Measurements from ENCODE around the gene ARHGAP10.

ARHGAP10 gene

GRCh38 chr4:147813973-147814372 lies 82.1 kb downstream of the ARHGAP10 start:
- no peaks in the 10 kb centered on the region for H3K27me3 ChIP-seq (ENCODE audit: control insufficient read depth, low read length)
- H3K9me2 ChIP-seq (replicated peaks; ENCODE audit: control insufficient read depth, low read length), result no peaks in the 10 kb centered on the region
- H4K20me1 ChIP-seq (ENCODE audit: control insufficient read depth, insufficient read depth, low read depth, low read length), result no peaks in the 10 kb centered on the region
- H3K4me3 ChIP-seq (ENCODE audit: low read length), result no peak overlapping the region
- no peak for TF ChIP-seq EZH2phosphoT487 (IDR thresholded peaks at IDR 0.05; ENCODE audit: borderline replicate concordance, low read length)
- TF ChIP-seq, protein P1, sequence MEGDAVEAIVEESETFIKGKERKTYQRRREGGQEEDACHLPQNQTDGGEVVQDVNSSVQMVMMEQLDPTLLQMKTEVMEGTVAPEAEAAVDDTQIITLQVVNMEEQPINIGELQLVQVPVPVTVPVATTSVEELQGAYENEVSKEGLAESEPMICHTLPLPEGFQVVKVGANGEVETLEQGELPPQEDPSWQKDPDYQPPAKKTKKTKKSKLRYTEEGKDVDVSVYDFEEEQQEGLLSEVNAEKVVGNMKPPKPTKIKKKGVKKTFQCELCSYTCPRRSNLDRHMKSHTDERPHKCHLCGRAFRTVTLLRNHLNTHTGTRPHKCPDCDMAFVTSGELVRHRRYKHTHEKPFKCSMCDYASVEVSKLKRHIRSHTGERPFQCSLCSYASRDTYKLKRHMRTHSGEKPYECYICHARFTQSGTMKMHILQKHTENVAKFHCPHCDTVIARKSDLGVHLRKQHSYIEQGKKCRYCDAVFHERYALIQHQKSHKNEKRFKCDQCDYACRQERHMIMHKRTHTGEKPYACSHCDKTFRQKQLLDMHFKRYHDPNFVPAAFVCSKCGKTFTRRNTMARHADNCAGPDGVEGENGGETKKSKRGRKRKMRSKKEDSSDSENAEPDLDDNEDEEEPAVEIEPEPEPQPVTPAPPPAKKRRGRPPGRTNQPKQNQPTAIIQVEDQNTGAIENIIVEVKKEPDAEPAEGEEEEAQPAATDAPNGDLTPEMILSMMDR (IDR thresholded peaks at IDR 0.05; ENCODE audit: low read depth, low read length, poor library complexity, severe bottlenecking), result no peak
- no peaks in the 10 kb centered on the region for H3F3A ChIP-seq (ENCODE audit: control insufficient read depth, insufficient read depth)
- no peaks in the 10 kb centered on the region for H3K36me3 ChIP-seq (ENCODE audit: control insufficient read depth, low read length)
- no peak overlapping the region for H3K4me2 ChIP-seq (ENCODE audit: low read length)
- peaks cover 5% of the 10 kb centered on the region for H3K4me1 ChIP-seq (ENCODE audit: control insufficient read depth, low read length)
- no peaks in the 10 kb centered on the region for H3K79me2 ChIP-seq (ENCODE audit: control insufficient read depth, low read length)
- H3K9me3 ChIP-seq (ENCODE audit: control insufficient read depth, insufficient read depth, low read length), result no peaks in the 10 kb centered on the region
- no peak overlapping the region for H3K27ac ChIP-seq (ENCODE audit: low read depth, low read length)

DNA sequence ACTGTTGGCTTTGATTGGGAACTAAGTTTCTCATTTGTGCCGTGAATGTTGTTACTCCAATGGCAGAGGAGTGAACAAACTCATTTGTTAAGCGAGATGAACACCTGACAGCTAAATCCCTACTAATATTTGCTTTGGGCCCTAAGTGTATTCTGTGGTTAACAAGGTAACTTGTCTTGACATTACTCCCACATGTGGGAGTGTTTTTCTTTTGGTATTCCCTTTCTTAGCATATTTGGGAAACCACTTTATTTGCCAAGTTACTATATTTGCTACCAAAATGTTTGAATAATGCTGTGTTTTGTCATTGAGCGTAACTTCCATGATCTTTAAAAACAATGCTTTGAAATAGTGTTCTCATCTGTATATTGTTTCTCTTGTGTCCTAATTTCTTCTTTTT lies 82.5 kb downstream of the ARHGAP10 start:
- no peaks in the 10 kb centered on the region for H3F3A ChIP-seq (ENCODE audit: control insufficient read depth, insufficient read depth)
- TF ChIP-seq, protein P1 (IDR thresholded peaks at IDR 0.05; ENCODE audit: low read depth, low read length, poor library complexity, severe bottlenecking), result no peak
- TF ChIP-seq EZH2phosphoT487 (IDR thresholded peaks at IDR 0.05; ENCODE audit: borderline replicate concordance, low read length), result no peak
- H3K4me1 ChIP-seq (ENCODE audit: control insufficient read depth, low read length), result peaks cover 1% of the 10 kb centered on the region
- H3K27ac ChIP-seq (ENCODE audit: low read depth, low read length), result no peak overlapping the region
- H3K4me2 ChIP-seq (ENCODE audit: low read length), result no peak overlapping the region
- no peaks in the 10 kb centered on the region for H3K79me2 ChIP-seq (ENCODE audit: control insufficient read depth, low read length)
- no peaks in the 10 kb centered on the region for H4K20me1 ChIP-seq (ENCODE audit: control insufficient read depth, insufficient read depth, low read depth, low read length)
- no peak overlapping the region for H3K4me3 ChIP-seq (ENCODE audit: low read length)
- no peaks in the 10 kb centered on the region for H3K27me3 ChIP-seq (ENCODE audit: control insufficient read depth, low read length)
- no peaks in the 10 kb centered on the region for H3K9me3 ChIP-seq (ENCODE audit: control insufficient read depth, insufficient read depth, low read length)
- H3K9me2 ChIP-seq (replicated peaks; ENCODE audit: control insufficient read depth, low read length), result no peaks in the 10 kb centered on the region
- no peaks in the 10 kb centered on the region for H3K36me3 ChIP-seq (ENCODE audit: control insufficient read depth, low read length)

- Histone ChIP-seq H3K79me2 (ENCODE audit: control insufficient read depth, low read length) (no peaks in the 10 kb centered on the region), H3K36me3 (ENCODE audit: control insufficient read depth, low read length) (no peaks in the 10 kb centered on the region), H3K27me3 (ENCODE audit: control insufficient read depth, low read length) (no peaks in the 10 kb centered on the region), H3K27ac (ENCODE audit: low read depth, low read length) (no peak overlapping the region), H3F3A (ENCODE audit: control insufficient read depth, insufficient read depth) (no peaks in the 10 kb centered on the region), H3K4me1 (ENCODE audit: control insufficient read depth, low read length) (no peaks in the 10 kb centered on the region), H3K4me2 (ENCODE audit: low read length) (no peak overlapping the region), H4K20me1 (ENCODE audit: control insufficient read depth, insufficient read depth, low read depth, low read length) (no peaks in the 10 kb centered on the region), H3K4me3 (ENCODE audit: low read length) (no peak overlapping the region), H3K9me2 (replicated peaks; ENCODE audit: control insufficient read depth, low read length) (no peaks in the 10 kb centered on the region), H3K9me3 (ENCODE audit: control insufficient read depth, insufficient read depth, low read length) (no peaks in the 10 kb centered on the region)
- TF ChIP-seq, protein P1 (IDR thresholded peaks at IDR 0.05; ENCODE audit: low read depth, low read length, poor library complexity, severe bottlenecking), result no peak
Measured at GRCh38 chr4:147815741-147816140, 83.9 kb downstream of the ARHGAP10 start.
